Body of pancreas (tissue), 4 donors: ENCODE results near the gene IL17B.

Experiments
- POLR2A ChIP-seq, 3 donors: fragments of 450-650 bp; IDR thresholded peaks; one replicate each; pipeline ENCODE4 v1.6.1; 2016; ENCODE audit warnings: antibody characterized with exemption in 3 of 3, mild to moderate bottlenecking in 2 of 3
- TF ChIP-seq, protein P1 (sequence below), 7 experiments: fragments of 450-650 bp in 4 of 7; fragments of 200-600 bp in 3 of 7; sonication (generic) in 3 of 7; IDR thresholded peaks; one replicate each; pipeline ENCODE4 v1.5.1; 2016 to 2019; ENCODE audit warnings: antibody characterized with exemption in 7 of 7

DNA sequence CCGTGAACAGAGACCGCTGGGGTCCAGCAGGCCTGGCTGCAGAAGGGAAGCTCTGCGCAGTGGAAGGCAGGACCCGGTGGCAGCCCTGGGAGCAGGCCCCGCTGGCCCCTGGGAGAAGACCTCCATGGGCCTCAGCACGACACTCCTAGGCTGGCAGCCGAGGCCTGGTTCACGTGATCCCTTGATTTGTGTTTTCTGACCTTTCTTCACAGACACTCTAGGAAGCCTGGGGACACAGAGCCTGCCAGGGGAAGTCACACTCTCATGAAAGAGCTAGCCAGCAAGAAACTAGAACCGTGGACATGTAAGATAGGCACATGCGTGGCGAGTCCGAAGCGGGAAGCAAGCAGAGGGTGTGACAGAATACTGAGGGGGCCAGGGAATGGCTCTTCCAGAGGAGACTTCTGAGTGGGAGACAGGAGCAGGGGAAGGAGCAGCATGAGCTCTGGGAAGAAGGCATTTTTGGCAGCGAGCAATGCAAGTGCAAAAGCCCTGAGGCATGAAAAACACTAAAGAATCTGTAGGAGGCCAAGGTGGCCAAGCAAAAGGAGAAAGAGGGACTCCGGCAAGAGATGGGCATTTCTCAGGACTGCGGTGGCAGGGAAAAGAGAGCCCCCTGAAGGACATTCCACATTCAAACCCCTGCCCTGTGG, 26.6 kb upstream of the IL17B start:
- TF ChIP-seq, protein P1, sequence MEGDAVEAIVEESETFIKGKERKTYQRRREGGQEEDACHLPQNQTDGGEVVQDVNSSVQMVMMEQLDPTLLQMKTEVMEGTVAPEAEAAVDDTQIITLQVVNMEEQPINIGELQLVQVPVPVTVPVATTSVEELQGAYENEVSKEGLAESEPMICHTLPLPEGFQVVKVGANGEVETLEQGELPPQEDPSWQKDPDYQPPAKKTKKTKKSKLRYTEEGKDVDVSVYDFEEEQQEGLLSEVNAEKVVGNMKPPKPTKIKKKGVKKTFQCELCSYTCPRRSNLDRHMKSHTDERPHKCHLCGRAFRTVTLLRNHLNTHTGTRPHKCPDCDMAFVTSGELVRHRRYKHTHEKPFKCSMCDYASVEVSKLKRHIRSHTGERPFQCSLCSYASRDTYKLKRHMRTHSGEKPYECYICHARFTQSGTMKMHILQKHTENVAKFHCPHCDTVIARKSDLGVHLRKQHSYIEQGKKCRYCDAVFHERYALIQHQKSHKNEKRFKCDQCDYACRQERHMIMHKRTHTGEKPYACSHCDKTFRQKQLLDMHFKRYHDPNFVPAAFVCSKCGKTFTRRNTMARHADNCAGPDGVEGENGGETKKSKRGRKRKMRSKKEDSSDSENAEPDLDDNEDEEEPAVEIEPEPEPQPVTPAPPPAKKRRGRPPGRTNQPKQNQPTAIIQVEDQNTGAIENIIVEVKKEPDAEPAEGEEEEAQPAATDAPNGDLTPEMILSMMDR (IDR thresholded peaks at IDR 0.05) = no peak
- TF ChIP-seq POLR2A (IDR thresholded peaks at IDR 0.05) = no peak
